GM12865 (cell line): ENCODE data around the gene PCNT.

Source experiments
- DNase-seq: peaks from one replicate; pipeline ENCODE4 v3.0.0; 2010; ENCODE audit warnings: low read depth
- H3K4me3 ChIP-seq: 2 replicates; pipeline ENCODE4 v1.5.1; 2011; ENCODE audit warnings: mild to moderate bottlenecking, low read depth, low read length, control low read depth
- TF ChIP-seq, protein P1 (sequence below): IDR thresholded peaks from 2 replicates; pipeline ENCODE4 v1.5.1; 2011; ENCODE audit warnings: low read length, control low read depth, low read depth, inconsistent platforms; ENCODE audit not compliant: insufficient read depth; ENCODE audit errors: missing control alignments

The PCNT gene

DNA sequence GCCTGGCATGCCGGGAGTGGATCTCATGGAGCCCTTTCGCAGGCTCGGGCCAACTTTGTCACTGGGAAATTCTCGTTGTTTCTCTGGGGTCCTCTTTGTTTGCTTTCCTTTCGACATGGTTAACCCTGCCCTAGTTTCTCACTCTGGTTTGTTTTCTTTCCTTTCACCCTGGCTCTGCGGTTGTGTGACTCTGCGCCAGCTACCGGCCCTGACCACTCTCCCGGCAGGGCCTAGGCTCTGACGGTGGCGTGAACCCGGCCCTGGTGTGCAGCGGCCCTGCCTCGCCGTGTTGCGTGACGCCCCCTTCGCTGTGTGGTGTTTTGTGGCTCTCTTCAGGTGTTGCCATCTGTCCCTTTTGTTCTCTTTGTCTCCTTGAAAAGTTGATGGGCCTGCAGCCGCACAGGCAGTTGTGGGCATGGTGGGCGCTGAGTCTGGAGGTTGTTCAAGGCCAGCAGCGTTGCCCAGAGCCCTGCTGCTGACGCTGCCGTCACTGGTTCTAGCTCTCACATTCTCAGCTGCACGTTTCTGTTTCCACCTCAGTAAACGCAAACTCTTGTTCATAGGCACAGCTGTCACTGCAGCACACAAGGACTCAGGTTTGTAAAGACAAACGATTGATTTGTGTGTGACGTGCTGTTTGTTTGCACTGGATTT, 70.1 kb downstream of the PCNT start:
- TF ChIP-seq, protein P1, sequence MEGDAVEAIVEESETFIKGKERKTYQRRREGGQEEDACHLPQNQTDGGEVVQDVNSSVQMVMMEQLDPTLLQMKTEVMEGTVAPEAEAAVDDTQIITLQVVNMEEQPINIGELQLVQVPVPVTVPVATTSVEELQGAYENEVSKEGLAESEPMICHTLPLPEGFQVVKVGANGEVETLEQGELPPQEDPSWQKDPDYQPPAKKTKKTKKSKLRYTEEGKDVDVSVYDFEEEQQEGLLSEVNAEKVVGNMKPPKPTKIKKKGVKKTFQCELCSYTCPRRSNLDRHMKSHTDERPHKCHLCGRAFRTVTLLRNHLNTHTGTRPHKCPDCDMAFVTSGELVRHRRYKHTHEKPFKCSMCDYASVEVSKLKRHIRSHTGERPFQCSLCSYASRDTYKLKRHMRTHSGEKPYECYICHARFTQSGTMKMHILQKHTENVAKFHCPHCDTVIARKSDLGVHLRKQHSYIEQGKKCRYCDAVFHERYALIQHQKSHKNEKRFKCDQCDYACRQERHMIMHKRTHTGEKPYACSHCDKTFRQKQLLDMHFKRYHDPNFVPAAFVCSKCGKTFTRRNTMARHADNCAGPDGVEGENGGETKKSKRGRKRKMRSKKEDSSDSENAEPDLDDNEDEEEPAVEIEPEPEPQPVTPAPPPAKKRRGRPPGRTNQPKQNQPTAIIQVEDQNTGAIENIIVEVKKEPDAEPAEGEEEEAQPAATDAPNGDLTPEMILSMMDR, result no peak
- no peak overlapping the region for H3K4me3 ChIP-seq
- DNase-seq, result no peak

DNA sequence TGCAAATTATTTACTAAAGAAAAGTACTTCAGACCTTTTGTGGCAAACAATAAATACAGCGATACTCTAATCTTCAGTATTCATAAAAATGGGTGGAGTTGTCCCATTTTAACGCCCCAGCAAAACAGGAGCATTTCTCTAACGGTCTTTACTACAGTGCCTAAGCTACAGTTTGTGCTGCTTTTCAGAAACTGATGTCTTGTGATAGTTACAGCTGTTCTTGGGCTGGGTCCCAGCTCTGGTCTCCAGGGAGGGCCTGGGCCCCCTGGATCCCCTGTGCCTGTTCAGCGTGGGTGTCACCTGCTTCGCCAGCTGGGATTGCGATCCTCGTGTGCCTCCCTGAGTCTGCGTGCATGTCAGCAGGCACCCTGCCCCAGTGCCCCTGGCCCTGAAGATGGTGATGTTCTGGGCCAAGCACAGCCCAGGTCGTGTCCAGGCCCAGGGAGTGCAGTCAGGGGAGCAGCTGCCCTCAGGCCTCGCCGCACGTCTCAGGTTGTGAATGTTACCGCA, 70.7 kb downstream of the PCNT start:
- no peak for DNase-seq
- no peak overlapping the region for H3K4me3 ChIP-seq
- TF ChIP-seq, protein P1, result no peak

DNA sequence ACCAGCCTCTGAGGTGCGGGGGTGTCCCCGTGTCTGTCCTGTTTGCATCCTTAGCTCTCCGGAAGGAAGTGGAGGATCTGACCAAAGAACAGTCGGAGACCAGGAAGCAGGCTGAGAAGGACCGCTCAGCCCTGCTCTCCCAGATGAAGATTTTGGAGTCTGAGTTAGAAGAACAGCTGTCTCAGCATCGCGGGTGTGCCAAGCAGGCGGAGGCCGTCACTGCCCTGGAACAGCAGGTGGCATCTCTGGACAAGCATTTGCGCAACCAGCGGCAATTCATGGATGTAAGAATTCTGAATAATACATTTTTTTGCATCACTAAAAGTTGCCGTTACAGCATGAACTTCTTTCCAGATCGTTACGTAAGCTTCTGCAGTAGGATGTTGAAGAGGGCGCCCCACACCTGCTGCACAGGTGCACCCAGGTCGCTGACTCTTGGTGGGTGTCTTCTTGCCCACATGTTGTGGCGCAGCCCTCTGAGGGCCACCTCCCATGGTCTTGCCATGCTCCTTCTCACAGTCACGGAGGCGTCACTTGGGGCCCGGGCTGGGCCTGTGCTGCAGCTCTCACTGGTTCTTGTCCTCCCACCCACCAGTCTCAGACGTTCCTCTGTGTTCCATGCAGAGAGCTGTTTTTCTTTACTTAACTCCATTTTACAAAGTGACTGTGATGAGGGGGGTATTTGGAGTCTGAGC, 73.4 kb downstream of the PCNT start:
- TF ChIP-seq, protein P1, result no peak
- H3K4me3 ChIP-seq, result no peak overlapping the region
- DNase-seq, result no peak

DNA sequence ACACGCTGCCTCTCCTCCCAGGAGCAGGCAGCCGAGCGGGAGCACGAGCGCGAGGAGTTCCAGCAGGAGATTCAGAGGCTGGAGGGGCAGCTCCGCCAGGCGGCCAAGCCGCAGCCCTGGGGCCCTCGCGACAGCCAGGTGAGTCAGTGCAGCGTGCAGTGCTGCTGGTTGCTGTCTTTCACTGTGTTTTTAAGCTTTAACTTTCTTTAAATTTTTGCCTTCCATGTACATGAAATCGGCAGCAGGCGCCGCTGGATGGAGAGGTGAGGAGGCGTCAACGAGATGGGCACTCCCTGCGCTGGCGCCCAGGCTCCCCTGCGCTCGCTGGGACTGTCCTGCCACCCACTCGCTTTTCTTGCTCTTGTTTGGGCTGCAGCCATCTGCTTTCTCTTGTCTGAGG, 74.0 kb downstream of the PCNT start:
- H3K4me3 ChIP-seq, result no peak overlapping the region
- TF ChIP-seq, protein P1, result no peak
- no peak for DNase-seq

DNA sequence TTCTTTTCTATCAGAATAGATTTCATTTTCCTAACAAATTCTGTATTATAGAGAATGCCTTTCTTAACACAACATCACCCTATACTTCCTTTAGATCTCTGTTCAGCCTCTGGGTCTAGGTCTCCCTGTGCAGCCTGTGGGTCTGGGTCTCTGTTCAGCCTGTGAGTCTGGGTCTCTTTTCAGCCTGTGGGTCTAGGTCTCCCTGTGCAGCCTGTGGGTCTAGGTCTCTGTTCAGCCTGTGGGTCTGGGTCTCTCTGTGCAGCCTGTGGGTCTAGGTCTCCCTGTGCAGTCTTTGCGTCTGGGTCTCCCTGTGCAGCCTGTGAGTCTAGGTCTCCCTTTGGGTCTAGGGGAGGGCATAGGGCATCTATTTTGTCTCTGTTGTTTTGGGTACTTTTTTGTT, 75.2 kb downstream of the PCNT start:
- no peak for DNase-seq
- TF ChIP-seq, protein P1, result no peak
- no peak overlapping the region for H3K4me3 ChIP-seq

DNA sequence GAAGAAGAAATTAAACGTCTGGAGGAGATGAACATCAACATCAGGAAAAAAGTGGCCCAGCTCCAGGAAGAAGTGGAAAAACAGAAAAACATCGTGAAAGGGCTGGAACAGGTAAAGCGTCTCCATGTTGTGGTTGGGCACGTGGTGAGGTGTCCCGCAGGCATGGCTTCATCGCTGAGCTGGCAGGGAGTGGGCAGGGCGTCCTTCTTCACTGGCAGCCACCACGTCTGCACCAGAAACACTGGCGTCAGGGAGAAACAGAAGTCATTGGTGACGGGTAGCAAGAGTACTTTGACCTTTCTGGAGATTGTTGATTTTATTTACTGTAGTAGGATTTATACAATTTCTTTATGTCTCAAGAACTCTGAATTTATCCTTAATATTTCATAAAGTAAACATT, 75.7 kb downstream of the PCNT start:
- TF ChIP-seq, protein P1, result no peak
- no peak for DNase-seq
- no peak overlapping the region for H3K4me3 ChIP-seq
